WERI-Rb-1 (cell line): ENCODE data around the gene PAH.

ENCODE experiments used
- DNase-seq: peaks from one replicate; pipeline ENCODE4 v3.0.0-alpha.2; 2020
- H3K27ac ChIP-seq: fragments of 250-450 bp; sonication (Bioruptor Pico); 2 replicates; pipeline ENCODE4 v1.5.1; 2020; ENCODE audit warnings: mild to moderate bottlenecking, moderate library complexity
- H3K27me3 ChIP-seq: fragments of 250-450 bp; sonication (Bioruptor Pico); 2 replicates; pipeline ENCODE4 v1.5.1; 2021; ENCODE audit warnings: mild to moderate bottlenecking, low read depth, moderate library complexity; ENCODE audit not compliant: insufficient read depth, severe bottlenecking
- H3K36me3 ChIP-seq: fragments of 250-450 bp; sonication (Bioruptor Pico); 2 replicates; pipeline ENCODE4 v1.5.1; 2020; ENCODE audit warnings: mild to moderate bottlenecking, moderate library complexity
- H3K4me3 ChIP-seq: 2 replicates; pipeline ENCODE4 v1.5.1; 2011; ENCODE audit warnings: low read depth, mild to moderate bottlenecking, control low read depth, low read length
- H3K9me3 ChIP-seq: fragments of 250-450 bp; sonication (Bioruptor Pico); 2 replicates; pipeline ENCODE4 v1.5.1; 2021; ENCODE audit warnings: mild to moderate bottlenecking, moderate library complexity; ENCODE audit not compliant: severe bottlenecking
- CTCF ChIP-seq: IDR thresholded peaks from 2 replicates; pipeline ENCODE4 v1.5.1; 2011; ENCODE audit warnings: low read depth, mild to moderate bottlenecking, control low read depth, inconsistent platforms, low read length

PAH gene

GRCh38 chr12:102917026-102917787 lies at the start of gene PAH:
TSS of gene PAH (minus strand) at chr12:102917244. CDS start at chr12:102917130, 114 bp downstream.
- Histone ChIP-seq H3K27me3 (no peaks in the 10 kb centered on the region), H3K27ac (no peak within 1 kb of the TSS), H3K9me3 (no peaks in the 10 kb centered on the region), H3K4me3 (no peak within 1 kb of the TSS), H3K36me3 (no peaks in the 10 kb centered on the region)
- peak; percentile 15; the same call in 1 of the 2 replicates for TF ChIP-seq CTCF
- peak; percentile 8 for DNase-seq

GRCh38 chr12:102966200-102966863 lies 49.3 kb upstream of the PAH start:
- no peak overlapping the region for H3K4me3 ChIP-seq
- H3K9me3 ChIP-seq = peaks cover 9% of the 10 kb centered on the region
- no peaks in the 10 kb centered on the region for H3K27me3 ChIP-seq
- H3K36me3 ChIP-seq = no peaks in the 10 kb centered on the region
- no peak for TF ChIP-seq CTCF
- no peak overlapping the region for H3K27ac ChIP-seq
- DNase-seq = no peak

GRCh38 chr12:102965281-102966155 lies 48.5 kb upstream of the PAH start:
- no peak for DNase-seq
- Histone ChIP-seq H3K9me3 (peaks cover 9% of the 10 kb centered on the region), H3K4me3 (no peak overlapping the region), H3K27me3 (no peaks in the 10 kb centered on the region), H3K27ac (no peak overlapping the region), H3K36me3 (no peaks in the 10 kb centered on the region)
- no peak for TF ChIP-seq CTCF

GRCh38 chr12:102964872-102965271 lies 47.8 kb upstream of the PAH start:
- Histone ChIP-seq H3K27me3 (no peaks in the 10 kb centered on the region), H3K27ac (no peak overlapping the region), H3K4me3 (peak overlapping the region; percentile 7; the same call in 1 of the 2 replicates), H3K36me3 (no peaks in the 10 kb centered on the region), H3K9me3 (peaks cover 9% of the 10 kb centered on the region)
- no peak for DNase-seq
- no peak for TF ChIP-seq CTCF

GRCh38 chr12:102963796-102964195 lies 46.8 kb upstream of the PAH start:
- TF ChIP-seq CTCF = no peak
- peaks cover 6% of the 10 kb centered on the region for H3K27me3 ChIP-seq

More at GRCh38 chr12:102963796-102964195, 46.8 kb upstream of the PAH start:
- DNase-seq = no peak
- Histone ChIP-seq H3K4me3 (no peak overlapping the region), H3K27ac (no peak overlapping the region), H3K9me3 (peaks cover 9% of the 10 kb centered on the region), H3K36me3 (no peaks in the 10 kb centered on the region)
